Measurements from ENCODE around the gene NFIX.

The NFIX gene

DNA sequence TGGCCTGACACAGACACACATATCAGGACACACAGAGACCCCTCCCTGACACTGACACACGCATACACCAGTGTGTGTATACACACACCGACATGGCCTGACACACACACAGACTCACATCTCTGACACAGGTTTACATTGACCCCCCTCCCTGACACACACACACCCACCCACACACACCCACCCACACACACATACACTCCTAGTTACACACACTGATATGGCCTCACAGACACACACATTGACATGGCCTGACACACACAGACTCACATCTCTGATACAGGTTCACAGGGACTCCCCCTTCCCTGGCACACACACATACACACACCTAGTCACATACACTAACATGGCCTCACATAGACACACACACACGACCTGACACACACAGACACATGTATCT is 4.4 kb upstream of the NFIX start:
- DNase-seq: no peak

DNA sequence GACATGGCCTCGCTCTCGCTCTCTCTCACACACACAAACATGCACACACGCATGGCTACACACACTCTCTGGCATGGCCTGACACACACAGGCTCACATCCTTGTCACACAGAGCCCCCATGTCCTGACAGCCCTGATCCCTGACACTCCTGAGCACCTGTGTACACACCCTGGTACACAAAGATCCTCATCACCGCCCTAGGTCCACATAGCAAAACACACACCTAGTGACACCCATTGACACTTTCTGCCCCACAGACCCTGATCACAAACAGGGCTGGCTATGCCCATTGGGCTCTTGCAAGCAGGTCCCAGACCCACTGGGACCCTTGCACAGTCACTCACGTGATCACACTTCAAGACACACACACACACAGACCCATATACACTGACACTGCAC is 4.0 kb upstream of the NFIX start:
- no peak for DNase-seq

DNA sequence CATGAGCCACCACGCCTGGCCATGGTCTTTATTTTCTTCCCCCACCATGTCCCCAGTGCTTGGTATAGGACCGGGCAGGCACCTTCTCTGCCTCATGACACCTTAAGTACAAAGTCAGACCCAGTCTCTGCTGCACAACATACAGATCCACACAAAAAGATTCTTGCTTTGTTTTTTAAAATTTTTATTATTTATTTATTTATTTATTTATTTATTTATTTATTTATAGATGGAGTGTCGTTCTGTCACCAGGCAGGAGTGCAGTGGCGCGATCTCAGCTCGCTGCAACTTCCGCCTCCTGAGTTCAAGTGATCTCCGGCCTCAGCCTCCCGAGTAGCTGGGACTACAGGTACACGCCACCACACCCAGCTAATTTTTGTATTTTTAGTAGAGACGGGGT is 2.5 kb upstream of the NFIX start:
- DNase-seq: no peak

DNA sequence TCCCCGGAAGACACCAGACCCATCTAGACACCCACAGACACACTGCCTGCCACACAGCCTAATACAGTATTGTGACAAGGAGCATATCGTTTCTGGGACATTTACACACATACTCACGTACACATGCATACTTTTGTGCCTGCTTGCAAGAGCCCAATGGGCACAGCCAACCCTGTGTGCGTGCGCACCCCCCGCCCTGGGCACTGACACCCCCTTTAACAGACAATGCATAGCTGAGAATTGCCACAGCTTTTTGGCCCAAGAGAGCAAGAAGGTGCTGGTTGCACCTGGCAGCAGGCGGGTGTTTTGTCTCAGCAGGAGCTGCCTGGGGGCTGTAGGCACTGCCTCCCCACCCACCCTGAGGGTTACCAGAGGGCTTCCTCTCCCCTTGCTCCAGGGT is 1.7 kb upstream of the NFIX start:
- no peak for DNase-seq

DNA sequence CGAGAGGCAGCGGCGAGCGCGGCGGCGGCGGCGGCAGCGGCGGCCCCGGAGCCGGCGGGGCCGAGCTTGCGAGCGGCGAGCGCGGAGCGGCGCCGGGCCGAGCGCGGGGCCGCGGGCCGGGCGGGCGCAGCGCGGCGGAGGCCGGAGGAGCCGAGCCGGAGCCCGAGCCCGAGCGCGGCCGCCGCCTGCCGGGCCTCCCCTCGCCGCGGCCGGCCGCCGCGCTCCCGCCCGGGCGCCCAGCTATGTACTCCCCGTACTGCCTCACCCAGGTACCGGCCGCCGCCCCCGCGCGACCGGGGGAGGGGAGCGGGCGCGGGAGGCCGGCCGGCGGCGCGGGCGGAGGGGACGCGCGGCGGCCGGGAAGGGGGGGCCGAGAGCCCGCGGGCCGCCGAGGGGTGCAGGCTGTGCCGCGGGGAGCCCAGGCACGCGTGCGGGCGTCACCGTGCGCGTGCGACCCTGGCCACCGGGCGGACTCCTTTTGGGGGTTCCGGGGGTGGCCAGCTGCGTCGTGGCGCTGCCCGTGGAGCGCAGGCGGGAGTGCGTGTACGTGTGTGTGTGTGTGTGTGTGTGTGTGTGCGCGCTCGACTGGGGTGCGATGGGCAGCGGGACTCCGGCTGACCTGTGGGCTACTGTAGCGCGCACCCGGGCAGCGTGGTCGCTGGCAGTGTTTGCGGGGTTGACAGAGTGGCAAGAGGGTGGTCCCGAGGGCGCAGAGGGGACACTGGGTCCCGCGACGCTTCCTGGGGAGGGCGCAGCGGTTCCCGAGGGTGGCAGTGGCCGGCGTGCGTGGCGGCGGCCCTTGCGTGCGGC is 526 bp downstream of the NFIX start:
- DNase-seq: no peak

DNA sequence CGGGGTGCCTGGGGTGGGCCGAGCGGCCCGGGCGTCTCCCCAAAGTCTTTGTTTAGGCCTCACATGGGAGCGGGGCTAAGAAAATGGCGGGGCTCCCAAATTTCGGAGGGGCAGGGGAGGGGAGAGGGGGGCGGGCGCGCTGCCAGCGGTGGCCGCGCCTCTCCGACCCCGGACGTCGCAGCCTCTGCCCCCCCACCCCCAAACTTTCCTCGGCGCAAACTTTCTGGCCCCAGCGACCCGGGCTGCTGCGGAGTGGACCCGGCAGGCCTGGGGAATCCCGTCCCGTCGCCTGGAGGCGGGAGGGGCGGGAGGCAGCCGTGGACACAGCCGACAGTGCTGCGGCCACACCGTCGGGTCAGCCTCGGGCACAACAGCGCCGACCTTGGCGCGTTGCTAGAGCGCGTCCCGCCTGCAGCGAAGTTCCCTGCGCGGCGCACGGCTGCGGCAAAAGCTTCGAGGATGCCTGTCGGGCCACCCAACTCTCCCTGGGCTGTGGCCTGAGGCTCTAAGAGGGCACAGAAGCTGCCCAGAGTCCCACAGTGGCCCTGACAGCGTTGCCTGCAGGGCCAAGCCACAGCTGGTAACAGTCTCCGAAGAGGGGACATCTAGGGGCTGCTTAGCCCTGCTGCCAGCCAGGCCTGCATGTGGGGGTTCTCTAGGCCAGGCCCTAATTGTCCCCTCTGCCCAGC is 1.3 kb downstream of the NFIX start:
- DNase-seq: peak; percentile 46

DNA sequence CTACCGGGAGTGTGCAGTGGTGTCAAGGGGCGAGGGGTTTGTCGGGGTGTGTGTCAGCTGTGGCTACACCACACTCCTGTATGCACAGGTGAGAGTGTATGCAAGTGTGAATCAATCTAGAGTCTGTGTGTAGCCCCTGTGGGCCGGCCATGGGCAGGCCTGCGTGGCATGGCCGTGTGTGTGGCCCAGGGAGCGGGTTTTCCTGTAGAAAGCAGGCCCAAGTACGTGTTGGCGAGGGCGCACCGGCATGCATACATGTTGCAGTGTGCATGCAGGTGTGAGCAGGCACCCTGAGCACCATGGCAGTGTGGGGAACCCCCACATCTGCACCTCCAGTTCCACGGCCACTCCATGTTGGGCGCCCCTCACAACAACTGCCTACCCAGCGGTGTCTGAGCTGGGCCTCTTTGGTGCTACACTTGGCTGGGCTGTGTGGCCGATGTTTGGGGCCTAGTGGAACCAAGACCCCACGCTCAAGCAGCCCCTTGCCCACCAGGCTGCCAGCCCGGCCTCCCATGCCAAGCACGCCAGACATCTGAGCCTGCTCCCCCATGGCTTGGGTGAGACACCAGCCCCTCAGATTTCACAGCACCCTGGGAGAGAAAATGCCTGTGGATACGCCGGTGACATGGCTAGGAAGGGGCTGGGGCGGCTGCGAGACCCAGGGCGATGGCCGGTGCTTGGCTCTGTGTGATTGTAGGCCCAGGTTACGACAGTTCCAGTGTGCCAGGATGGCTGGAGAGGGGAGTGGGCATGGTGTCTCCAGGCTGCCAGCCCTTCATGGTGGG is 2.1 kb downstream of the NFIX start:
- DNase-seq: no peak

DNA sequence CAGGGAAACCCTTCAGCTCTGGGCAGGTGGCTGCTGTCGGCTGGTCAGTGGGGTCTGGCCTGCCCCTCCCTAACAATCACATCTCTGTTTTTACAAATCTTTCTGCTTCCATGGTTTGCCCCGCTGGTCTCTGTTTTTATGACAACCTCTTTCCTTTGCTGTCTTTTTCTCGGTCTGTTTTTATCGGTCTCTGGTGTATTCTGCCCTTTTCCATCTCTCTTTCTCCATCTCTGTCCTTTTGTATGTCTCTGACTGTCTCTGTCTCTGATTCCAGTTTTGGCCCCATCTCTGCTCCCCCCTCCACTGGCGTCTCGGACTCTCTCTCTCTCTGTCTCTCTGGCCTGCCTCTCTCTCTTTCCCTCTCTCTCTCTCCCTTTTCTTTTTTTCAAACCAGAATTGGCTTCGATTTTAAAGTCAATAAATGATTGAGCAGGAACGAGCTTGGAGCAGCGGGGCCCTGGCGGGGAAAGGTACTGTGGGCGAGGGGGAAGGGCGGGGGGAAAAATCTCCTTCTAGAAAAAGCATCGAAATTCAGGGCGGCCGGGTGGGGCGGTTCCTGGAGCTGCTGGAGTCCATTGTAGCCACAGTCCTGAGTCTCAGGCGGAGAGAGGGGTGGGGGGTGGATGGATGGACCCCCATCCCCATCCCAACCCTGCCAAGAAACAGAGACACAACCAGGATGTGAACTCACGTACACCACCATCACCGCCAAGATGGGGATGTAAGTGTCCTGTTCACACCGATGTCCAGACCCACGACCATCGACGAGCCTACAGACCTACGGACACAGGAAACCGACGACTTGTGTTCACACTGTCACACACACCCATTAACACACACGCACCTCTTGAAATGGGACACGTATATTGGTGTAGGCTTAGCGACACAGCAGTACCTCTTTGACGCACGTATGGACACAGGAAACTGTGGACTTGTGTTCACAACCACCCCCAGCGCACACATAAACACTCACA is 3.0 kb downstream of the NFIX start:
- no peak for DNase-seq

DNA sequence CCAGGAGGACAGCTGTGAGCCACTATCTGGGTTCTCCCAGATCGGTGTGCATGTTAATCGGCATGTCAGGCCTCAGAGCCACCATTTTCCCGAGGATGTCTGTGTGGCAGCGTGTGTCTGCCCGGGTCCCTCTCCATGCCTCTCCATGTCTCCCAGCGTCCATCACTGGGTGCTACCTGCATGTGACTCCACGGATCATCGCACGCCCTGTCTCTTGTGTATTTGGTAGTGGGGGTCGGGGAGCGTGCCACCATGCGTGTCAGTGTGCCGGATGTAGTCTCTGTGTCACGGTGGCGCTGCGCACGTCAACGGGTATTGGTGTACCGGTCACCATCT is 5.9 kb downstream of the NFIX start:
- DNase-seq: no peak

DNA sequence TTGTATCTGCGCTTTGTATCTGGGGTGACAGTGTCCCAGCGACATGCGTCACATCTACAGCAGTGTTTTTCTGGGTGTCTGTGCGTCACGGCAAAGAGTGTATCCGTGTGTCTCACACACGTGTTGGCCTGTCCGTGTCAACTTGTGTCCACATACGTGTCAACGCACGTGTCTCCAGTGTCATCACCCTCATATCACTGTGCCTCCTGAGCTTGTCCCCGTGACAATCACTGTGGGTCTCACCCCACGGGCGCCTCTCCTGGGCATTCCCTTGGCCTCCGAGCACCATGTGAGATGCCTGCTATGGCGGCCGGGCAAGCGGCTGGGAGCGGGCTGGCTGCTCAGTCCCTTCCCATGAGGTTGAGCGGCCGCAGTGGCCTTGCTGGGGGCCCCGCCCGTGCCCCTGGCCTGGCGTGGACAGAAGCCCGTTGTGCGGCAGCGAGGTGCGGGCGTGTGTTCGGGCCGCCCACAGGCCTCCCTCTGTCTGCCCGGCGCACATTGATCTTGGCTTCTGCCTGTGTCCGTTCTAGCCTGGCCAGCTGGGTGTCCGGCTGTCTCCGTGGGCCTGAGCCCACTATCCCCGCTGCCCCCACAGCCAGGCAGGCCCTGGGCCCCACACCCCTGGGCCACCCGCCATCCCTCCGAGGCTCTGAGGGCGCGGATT is 6.4 kb downstream of the NFIX start:
- DNase-seq: no peak

DNA sequence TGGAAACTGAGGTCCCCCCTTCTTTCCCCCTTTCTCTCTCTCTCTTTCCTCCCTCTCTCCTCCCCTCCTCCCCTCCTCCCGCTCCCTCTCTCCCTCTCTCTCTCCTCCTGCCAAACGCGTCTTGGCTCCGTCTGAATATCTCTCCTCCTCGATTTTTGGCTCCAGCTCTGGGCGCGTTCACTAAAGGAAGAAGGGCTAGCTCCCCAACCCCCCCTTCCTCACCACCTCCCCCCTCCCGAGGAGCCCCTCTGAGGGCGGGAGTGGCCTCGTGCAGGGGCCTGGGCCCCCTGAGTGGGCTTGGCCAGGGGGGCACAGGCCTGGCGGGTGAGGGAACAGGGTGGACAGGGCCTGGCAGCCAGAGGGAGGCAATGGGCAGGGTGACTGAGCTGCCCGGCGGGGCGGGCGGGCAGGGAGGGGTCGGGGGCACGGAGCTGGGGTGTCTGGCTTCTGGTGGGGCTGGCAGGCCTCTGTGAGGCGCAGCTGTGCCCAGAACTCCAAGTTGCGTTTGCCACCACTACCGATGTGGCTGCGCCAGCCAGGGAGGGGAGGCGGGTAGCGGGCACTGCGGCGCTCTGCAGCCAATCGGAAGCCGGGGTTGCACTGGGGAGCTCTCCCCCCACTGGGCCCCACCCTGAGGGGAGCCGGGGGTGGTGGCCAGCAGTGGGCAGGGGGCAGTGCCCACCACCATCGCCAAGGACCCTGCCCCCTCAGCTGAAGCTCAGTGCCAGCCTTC is 7.1 kb downstream of the NFIX start:
- no peak for DNase-seq

DNA sequence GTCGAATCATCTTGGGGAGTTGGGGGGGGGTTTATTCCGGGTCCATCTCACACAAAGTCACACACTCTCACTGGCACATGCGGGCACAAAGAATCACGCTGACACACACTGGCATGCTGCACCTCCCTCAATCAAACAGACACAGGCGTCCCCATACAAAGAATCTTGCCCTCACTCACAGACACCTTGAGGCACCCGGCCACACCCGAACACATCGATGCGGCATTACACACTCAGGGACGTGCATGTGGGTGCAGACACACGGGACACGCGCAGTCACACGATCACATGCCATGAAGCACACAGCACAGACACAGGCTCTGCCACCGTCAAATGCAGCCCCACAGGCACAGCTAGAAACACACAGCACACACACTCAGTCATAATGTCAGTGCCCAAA is 7.8 kb downstream of the NFIX start:
- DNase-seq: no peak

DNA sequence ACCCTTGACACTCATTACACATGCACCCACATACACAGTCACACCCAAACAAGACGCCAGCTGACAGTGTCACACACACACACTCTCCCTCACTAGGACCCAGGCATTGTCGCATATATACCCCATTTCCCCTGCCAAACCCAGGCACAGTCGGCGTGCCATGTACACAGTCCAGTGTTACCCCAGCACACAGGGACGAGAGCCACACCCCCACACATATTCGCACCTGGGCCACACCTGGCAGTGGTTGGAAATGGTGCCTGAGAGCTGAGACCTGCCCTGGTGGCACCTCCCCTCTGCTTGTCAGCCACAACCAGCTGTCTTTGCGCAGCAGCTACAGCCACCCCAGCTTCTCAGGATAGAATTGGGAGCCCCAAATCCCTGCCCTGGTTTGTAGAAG is 9.0 kb downstream of the NFIX start:
- DNase-seq: no peak

DNA sequence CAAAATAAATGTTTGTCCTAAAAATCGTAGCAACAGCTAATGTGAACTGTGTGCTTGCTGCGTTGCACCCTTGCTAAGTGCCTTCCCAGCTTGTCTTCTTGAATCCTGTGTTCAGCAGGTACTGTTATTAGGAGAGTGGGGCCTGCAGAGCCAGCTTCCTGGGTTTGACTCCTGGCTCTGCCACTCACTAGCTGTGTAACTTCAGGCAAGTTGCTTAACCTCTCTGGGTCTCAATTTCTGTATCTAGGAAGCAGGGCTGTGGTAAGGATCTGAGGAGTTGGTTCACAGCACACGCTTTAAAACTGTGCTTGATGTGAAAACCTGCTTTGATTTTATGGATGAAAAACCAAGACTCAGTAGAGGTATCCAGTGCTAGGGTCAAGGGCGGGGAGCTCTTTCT is 10.0 kb downstream of the NFIX start:
- DNase-seq: no peak

DNA sequence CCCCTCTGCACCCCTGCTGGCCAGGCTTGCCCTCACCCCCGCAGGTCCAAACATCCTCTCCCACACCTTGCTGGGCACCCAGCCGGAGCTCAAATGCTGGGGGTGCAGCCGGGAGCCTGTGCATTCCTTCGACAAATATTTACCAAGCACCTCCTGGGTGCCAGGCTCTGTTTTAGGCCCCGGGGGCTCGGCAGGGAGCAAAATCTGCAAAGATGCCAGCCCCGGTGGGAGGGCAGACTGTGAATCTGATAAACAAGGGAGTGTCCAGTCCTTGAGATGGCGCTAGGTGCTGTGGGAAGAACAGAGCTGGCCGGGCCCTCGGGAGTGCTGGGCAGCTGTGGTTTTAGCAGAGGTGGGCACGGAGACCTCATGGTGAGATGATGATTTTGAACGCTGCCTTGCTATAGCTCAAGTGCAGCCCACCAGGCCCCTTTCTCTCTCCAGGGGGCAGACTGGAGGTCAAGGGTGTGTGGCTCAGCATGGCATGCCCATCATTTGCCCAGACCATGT is 10.6 kb downstream of the NFIX start:
- no peak for DNase-seq

DNA sequence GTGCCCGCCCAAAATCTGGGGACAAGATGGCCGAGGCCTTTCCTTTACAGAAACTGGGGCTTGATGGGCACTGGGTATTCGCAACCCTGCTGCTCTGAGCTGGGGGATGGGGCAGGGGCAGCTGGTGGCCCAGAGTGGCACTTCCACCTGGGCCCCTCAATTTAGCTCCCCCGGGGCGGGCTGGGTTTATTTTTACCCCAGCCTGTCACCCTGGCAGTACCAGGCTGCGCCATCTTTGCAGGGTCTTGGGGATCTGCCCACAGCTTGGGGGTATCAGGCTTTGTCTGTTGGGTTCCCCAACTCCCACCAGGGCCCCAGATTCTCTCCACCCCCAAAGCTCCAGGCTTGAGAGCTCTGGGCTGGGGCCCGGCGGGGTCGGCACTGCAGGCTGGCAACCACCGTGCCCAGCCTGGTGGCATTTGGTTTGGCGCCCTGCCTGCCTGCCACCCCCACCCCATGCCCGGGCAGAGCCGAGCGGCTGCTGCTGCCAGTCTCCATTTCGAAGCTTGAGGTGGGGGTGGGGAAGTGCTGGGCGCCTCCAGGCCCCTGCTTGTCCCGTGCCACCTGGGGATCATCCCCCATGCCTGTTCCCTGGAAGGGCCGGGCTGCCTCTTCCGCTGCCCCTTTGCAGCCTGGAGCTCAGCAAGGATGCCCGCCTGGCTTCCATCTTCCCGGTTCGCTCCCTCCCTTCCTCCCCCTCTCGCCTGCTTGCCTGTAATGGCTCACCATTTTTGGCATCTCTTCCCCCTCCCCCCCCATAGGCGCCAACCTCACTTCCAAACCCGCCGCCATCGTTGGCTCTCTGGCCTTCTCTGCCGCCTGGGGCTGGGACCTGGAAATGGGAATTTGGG is 11.4 kb downstream of the NFIX start:
- DNase-seq: no peak

DNA sequence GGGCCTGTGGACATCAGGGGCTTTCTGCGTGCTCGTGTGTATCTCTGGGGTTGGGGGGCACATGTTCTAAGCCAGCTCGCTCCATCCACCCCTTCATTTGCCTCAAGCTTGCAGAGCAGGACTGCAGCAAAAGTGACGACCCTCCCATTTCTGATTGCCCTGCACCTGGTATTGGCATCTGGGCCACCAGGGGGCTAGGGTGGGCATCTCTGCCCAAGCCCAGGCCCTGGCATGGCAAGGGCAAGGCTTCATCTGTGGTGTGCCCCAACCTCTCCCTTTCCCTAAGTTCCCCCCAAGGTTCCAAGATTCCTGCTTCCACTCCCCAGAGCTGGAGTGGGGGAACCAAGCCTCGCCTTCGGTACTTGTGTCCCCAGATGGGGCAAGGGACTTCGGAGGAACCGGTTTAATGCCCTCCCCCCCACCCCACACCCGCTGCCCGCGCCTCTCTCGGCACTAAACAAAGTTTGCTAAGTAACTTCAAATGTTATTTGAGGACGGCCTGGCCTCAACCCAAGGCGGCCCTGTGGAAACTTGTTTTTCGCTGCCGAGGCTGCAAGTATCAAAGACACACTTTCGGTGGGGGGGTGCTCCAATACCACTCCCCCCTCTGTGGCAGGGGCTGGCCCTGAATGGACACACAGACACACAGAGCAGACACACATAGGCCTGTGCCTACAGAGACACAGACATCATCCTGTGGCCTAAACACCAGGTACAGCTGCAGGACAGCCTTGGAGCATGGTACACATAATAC is 12.2 kb downstream of the NFIX start:
- no peak for DNase-seq

DNA sequence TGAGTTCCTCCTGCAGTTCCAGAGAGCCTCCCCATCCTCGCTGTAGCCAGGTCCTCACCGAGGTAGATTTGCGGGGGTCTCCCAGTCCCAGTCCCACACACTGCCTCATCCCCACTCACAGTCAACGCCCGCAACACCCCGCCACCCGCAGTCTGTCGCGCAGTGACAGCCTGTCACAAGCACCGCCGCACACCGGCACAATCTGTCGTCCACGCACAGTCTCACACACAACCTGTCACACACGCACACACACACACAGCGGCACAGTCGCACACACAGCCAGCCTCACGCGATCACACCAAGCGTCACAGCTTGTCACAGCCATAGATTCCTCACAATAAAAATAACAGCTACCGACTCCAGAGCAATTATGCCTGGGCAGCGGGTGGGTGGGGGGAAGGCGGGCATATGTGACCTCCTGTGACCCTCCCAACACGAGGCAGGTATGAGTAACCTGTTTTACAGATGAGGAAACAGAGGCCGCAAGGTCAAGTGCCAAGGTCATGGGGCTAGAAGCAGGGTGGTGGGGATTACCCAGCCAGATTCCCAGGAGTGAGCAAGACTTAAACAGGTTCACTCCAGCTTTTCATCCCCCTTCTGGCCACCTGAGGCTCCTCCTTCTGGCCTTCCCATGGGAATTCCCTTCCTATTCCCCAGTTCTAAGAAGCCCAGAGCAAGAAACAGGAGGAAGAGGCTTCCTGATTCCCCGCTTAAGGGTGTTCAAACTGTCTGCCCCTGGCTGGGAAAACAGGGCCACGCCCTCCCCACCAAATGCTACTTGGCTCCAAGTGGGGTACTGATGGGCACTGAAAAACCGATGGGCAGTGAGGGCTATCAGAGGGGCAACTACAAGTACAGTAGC is 13.9 kb downstream of the NFIX start:
- DNase-seq: no peak
